HepG2 (cell line): Measurements from ENCODE around the gene ISY1. TPM values are rescaled to one million over a fixed set of nuclear protein-coding genes. Genes with fewer than 3 reads are reported as not detected.

Source experiments
- ARHGAP35 ChIP-seq: sonication (generic); formaldehyde crosslinking; IDR thresholded peaks from 2 replicates; pipeline ENCODE4 v1.9.0; 2022; ENCODE audit warnings: mild to moderate bottlenecking, inconsistent platforms, moderate library complexity, missing genetic modification reagents, borderline replicate concordance
- BORCS8-MEF2B ChIP-seq: sonication (generic); formaldehyde crosslinking; IDR thresholded peaks from 2 replicates; pipeline ENCODE4 v1.8.0; 2022; ENCODE audit warnings: mild to moderate bottlenecking, missing genetic modification reagents
- CHD2 ChIP-seq: IDR thresholded peaks from 2 replicates; pipeline ENCODE4 v1.6.1; 2011; ENCODE audit warnings: low read depth, low read length, improper control_type of control experiment
- HNRNPK ChIP-seq: fragments of 200-400 bp; formaldehyde crosslinking; IDR thresholded peaks from 2 replicates; pipeline ENCODE4 v1.6.1; 2018; ENCODE audit warnings: low read length, low read depth, moderate library complexity, mild to moderate bottlenecking; ENCODE audit not compliant: poor library complexity, severe bottlenecking
- IRX3 ChIP-seq: sonication (generic); formaldehyde crosslinking; IDR thresholded peaks from 2 replicates; pipeline ENCODE4 v1.8.1; 2023; ENCODE audit warnings: mild to moderate bottlenecking, low read depth, missing genetic modification reagents, borderline replicate concordance
- MXD4 ChIP-seq: IDR thresholded peaks from 2 replicates; pipeline ENCODE4 v1.6.1; 2016; ENCODE audit warnings: mild to moderate bottlenecking, missing biosample characterization, missing genetic modification reagents
- NR2C2 ChIP-seq: sonication (generic); formaldehyde crosslinking; IDR thresholded peaks from 2 replicates; pipeline ENCODE4 v1.4.0; 2020; ENCODE audit warnings: missing genetic modification reagents, mild to moderate bottlenecking, moderate library complexity, borderline replicate concordance
- NRL ChIP-seq: sonication (generic); formaldehyde crosslinking; IDR thresholded peaks from 2 replicates; pipeline ENCODE4 v1.5.0; 2020; ENCODE audit warnings: missing genetic modification reagents, mild to moderate bottlenecking, moderate library complexity, borderline replicate concordance
- SIN3A ChIP-seq: IDR thresholded peaks from 2 replicates; pipeline ENCODE4 v1.6.1; 2011; ENCODE audit warnings: low read depth, mild to moderate bottlenecking, control low read depth, low read length, borderline replicate concordance
- ZNF839 ChIP-seq: sonication (generic); formaldehyde crosslinking; IDR thresholded peaks from 2 replicates; pipeline ENCODE4 v1.4.0; 2020; ENCODE audit warnings: missing genetic modification reagents, mild to moderate bottlenecking, borderline replicate concordance
- polyA plus RNA-seq, 8 experiments: library from polyadenylated mRNA; depleted of rRNA in 3 of 8; stranded (reverse) in 7 of 8; unstranded in 1 of 8; fragments of >200 nt; fragmentation: Illumina TruSeq in 4 of 8; extraction: Trizol in 4 of 8; gene quantifications; 2 replicates each; pipeline versions ENCODE4 v1.2.1 to v1.2.3, GENCODE V29; 2011 to 2016; ENCODE audit warnings: low read depth in 4 of 8, missing spikeins in 1 of 8, mixed read lengths in 1 of 8; ENCODE audit not compliant: insufficient read depth in 1 of 8
- total RNA-seq, 5 experiments: library from RNA; depleted of rRNA; stranded (reverse); fragments of >200 nt; fragmentation: Illumina TruSeq; extraction: Trizol; gene quantifications; 2 replicates each; pipeline ENCODE4 v1.2.3, GENCODE V29; 2016; ENCODE audit warnings: low read depth in 1 of 5
- TF ChIP-seq, protein P1 (sequence below): sonication (generic); formaldehyde crosslinking; IDR thresholded peaks from 2 replicates; pipeline ENCODE4 v1.4.0; 2020; ENCODE audit warnings: missing genetic modification reagents

Gene ISY1
- total and polyA plus RNA-seq, 2 of the 13 experiments (the other 11 are each of a cell fraction or from before 2014, with no cell fraction given) = 21.0 to 39.1 TPM

DNA sequence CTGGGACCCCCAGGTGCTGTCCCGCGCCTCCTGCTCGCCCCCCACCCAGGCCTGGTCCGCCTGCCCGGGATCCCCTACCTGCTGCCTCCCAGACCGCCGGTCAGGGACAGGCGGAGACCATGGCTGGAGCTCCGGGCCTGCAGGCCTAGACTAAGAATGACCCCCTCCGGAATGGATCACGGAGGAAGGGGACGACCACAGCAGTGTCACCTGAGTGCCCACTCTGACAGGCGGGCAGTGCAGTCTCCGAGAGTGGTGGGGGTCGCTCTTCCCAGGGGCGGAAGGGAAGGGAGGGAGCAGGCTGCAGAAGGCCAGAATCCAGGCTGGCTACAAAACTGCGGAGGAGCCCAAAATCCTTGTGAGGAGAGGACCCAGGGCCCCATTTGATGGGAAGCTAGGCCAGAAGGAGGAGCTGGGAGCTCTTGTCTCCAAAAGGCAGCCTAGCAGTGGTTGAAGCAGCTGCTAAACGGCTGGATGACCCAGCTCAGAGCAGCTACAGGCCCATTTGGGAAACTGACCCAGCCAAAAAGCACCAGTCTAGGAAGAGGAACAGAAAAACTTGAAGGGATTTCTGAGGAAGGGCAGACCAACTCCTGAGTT lies 38.4 kb downstream of the ISY1 start (continued):
- TF ChIP-seq HNRNPK (peak; percentile 6), CHD2 (no peak), ARHGAP35 (CRISPR knock-in tag) (0 out of 2 replicates have a peak, but pooled peaks have one; percentile 35), NR2C2 (0 out of 2 replicates have a peak, but pooled peaks have one; percentile 39), MXD4 (0 out of 2 replicates have a peak, but pooled peaks have one; percentile 22), NRL (CRISPR knock-in tag) (0 out of 2 replicates have a peak, but pooled peaks have one; percentile 12), IRX3 (CRISPR knock-in tag) (0 out of 2 replicates have a peak, but pooled peaks have one; percentile 48), BORCS8-MEF2B (CRISPR knock-in tag) (0 out of 2 replicates have a peak, but pooled peaks have one; percentile 22), SIN3A (0 out of 2 replicates have a peak, but pooled peaks have one; percentile 34), ZNF839 (CRISPR knock-in tag) (0 out of 2 replicates have a peak, but pooled peaks have one; percentile 41)
- TF ChIP-seq, protein P1, sequence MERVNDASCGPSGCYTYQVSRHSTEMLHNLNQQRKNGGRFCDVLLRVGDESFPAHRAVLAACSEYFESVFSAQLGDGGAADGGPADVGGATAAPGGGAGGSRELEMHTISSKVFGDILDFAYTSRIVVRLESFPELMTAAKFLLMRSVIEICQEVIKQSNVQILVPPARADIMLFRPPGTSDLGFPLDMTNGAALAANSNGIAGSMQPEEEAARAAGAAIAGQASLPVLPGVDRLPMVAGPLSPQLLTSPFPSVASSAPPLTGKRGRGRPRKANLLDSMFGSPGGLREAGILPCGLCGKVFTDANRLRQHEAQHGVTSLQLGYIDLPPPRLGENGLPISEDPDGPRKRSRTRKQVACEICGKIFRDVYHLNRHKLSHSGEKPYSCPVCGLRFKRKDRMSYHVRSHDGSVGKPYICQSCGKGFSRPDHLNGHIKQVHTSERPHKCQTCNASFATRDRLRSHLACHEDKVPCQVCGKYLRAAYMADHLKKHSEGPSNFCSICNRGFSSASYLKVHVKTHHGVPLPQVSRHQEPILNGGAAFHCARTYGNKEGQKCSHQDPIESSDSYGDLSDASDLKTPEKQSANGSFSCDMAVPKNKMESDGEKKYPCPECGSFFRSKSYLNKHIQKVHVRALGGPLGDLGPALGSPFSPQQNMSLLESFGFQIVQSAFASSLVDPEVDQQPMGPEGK = no peak
- TF ChIP-seq, all 625 proteins: peak for 58
